ENCODE measurements around the gene RLIM.

DNA sequence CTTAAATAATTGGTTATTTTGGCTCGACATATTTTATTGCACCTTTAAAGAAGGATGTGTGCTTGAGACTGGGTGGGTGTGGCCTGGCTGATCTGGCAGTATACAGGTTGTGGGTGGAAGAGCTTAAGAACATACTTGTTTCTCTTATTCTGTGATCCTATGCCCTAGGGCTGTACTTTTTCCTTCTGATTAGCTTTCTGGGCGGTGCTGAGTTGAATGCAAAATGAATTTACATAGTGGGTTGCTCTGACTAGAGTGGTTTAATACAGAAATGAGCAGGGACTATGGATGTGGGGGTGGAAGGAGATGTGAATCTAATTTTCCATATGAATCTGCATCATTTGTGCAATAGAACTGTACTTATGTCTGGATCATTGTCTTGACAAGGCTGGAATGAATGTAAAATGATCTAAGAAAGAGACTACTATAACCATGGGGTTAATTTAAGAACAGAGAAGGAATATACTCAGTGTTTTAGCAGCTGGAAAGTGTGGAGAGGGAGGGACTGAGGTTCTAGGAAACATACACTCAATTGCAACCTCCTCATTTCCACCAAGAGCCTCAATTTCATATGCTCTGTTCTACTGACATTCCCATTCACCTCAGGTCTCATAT lies 73.7 kb downstream of the RLIM start:
- TF ChIP-seq ARNTL (CRISPR knock-in tag; IDR thresholded peaks at IDR 0.05; ENCODE audit: borderline replicate concordance, low read depth) = no peak
- no peak for TF ChIP-seq CSDC2 (CRISPR knock-in tag; IDR thresholded peaks at IDR 0.05)
- TF ChIP-seq, protein P1, sequence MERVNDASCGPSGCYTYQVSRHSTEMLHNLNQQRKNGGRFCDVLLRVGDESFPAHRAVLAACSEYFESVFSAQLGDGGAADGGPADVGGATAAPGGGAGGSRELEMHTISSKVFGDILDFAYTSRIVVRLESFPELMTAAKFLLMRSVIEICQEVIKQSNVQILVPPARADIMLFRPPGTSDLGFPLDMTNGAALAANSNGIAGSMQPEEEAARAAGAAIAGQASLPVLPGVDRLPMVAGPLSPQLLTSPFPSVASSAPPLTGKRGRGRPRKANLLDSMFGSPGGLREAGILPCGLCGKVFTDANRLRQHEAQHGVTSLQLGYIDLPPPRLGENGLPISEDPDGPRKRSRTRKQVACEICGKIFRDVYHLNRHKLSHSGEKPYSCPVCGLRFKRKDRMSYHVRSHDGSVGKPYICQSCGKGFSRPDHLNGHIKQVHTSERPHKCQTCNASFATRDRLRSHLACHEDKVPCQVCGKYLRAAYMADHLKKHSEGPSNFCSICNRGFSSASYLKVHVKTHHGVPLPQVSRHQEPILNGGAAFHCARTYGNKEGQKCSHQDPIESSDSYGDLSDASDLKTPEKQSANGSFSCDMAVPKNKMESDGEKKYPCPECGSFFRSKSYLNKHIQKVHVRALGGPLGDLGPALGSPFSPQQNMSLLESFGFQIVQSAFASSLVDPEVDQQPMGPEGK (CRISPR knock-in tag; IDR thresholded peaks at IDR 0.05; ENCODE audit: borderline replicate concordance) = no peak

All from SK-N-SH treated with all-trans-retinoic acid at 6 μM for 48 hours (cell line).